NCI-H446 (cell line): ENCODE results near the gene MYMX.
"Not testable (repeated sequence)": the region's sequence is repeated elsewhere in the genome, so short reads cannot be mapped to it uniquely, and the experiment has no call there.

Experiments used
- DNase-seq, 2 experiments: peaks; one replicate each; lab custom pipeline; 2025; lab: John Stamatoyannopoulos, UW

MYMX gene

DNA sequence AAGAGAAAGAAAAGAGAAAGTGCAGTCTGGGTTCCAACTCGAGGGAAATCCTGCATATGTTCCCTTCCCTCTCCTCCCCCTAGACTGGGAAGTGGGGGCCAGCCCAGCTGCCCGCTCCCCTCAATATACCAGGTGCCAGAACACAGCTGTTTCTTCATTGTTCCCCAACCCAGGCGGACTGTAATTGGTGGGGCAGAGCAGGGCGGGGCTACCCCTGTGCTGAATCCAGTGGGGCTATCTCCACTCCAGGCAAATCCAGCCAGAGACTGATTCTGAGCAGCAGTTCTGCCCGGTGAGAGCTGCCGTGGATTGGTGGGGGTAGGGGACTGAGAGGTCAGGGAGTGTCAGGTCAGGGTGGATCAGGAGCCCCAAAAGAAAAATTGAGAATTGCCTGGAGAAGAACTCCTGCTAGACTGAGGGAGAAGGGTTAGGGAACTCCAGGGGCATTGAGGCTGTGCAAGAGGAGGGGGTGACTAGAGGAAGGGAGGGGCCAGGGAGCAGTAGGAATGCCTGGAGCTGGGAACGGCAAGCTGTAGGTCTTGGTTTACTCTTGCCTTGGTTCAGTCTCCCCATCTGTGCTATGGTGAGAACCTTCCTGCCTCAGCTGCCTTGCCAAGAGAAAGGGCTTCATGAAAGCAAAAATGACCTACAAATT lies at the start of gene MYMX:
TSS of gene MYMX (plus strand) at position 250 of the 655 bp plus-strand sequence. CDS start 546 bp downstream, outside the sequence.
- DNase-seq = peak in 1 of 2 experiments; percentile 40

GRCh38 chr6:44167567-44167966 lies 49.2 kb upstream of the MYMX start:
- DNase-seq = no peak

GRCh38 chr6:44169154-44169553 lies 47.6 kb upstream of the MYMX start:
- DNase-seq = no peak

GRCh38 chr6:44169886-44170570 lies 46.7 kb upstream of the MYMX start:
- DNase-seq = no peak

DNA sequence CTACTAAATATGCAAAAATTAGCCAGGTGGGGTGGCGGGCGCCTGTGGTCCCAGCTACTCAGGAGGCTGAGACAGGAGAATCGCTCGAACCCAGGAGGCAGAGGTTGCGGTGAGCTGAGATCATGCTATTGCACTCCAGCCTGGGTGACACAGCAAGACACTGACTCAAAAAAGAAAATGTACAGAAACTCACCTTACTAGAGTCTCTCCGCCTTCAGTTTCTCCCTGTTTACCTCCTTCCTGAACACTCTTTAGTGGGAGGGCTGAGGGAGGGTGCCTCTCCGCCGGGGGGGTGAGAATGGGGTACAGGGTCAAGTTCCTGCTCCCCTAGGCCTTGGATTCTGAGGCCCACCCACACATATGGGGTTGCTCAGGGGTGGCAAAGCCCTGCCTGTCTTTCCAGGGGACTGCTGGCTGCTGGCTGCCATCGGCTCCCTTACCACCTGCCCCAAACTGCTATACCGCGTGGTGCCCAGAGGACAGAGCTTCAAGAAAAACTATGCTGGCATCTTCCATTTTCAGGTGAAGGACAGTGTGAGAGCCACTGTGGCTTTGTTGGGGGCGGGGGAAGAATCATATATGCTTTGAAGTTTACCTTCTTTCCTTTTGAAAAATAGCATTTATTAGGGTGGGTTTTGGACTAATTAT lies 44.7 kb upstream of the MYMX start:
- no peak for DNase-seq

GRCh38 chr6:44172731-44173500 lies 43.8 kb upstream of the MYMX start:
- DNase-seq = peak; percentile 41 to 82

GRCh38 chr6:44176130-44176761 lies 40.5 kb upstream of the MYMX start:
- DNase-seq = no peak

DNA sequence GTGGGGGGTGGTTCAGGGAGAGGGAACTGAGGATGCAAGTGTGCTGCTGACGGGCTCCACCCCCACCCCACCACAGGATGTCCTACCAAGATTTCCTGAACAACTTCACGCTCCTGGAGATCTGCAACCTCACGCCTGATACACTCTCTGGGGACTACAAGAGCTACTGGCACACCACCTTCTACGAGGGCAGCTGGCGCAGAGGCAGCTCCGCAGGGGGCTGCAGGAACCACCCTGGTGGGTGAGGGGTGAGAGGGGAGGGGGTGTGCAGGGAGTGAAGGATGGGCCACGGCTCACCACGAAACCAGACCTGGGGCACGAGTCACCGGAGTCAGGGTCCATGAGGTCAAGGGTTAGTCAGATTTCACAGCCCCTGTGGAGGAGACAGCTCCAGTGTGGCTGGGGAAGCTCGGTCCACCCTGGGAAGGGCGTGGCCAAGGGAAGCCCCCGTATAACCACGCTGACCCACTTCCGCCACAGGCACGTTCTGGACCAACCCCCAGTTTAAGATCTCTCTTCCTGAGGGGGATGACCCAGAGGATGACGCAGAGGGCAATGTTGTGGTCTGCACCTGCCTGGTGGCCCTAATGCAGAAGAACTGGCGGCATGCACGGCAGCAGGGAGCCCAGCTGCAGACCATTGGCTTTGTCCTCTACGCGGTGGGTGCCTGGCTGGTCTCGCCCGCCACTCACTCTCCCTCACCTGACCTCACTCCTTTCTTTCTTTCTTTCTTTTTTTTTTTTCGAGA lies 39.8 kb upstream of the MYMX start:
- no peak for DNase-seq

DNA sequence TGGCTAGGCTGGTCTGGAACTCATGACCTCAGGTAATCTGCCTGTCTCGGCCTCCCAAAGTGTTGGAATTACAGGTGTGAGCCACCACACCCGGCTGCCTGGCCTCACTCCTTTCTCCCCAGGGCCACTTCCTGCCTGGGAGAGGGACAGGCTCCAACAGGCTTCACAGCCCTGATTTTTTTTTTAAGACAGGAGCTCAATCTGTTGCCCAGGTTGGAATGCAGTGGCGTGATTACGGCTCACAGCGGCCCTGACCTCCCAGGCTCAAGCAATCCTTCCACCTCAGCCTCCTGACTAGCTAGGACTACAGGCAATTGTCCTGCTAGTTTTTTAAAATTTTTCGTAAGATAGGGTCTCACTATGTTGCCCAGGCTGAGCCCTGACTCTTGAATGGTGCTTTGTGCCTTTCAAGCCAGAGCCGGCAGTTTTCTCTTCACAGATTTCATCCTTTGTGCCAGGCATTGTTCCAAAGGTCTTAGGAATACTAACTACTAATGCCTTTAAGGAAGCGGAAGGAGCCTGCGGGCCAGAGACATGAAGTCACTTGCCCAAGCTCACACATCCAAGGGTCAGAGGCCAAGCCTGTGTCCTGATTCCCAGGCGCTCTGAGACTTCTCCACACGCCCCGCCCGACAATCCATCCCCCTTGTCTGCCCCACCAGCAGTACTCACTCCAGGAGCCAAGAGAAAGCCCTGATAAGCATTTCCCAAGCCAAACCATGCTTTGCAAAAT lies 38.9 kb upstream of the MYMX start:
- no peak for DNase-seq

GRCh38 chr6:44178424-44179071 lies 38.2 kb upstream of the MYMX start:
- no peak for DNase-seq

- DNase-seq = no peak
These were observed 37.6 kb upstream of the MYMX start for GRCh38 chr6:44179072-44179536.

- no peak for DNase-seq
These were observed 37.1 kb upstream of the MYMX start for GRCh38 chr6:44179648-44180047.

DNA sequence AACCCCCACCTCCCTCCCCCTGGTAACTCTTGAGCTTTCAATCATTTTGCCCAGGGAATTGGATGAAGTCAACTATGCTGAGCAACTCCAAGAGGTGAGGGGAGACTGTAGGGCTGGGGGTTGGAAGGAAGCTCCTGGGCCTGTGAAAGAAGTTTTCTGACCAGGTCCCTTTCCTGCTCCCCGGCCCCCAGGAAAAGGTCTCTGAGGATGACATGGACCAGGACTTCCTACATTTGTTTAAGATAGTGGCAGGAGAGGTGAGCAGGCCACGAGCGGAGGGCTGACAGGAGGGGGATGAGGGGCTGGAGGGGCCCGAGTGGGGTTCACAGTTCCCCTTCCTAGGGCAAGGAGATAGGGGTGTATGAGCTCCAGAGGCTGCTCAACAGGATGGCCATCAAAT lies 36.3 kb upstream of the MYMX start:
- DNase-seq = no peak

- no peak for DNase-seq
These were observed 35.8 kb upstream of the MYMX start for GRCh38 chr6:44180886-44181285.

- not testable (repeated sequence) for DNase-seq
These were observed 34.9 kb upstream of the MYMX start for GRCh38 chr6:44181784-44182183.

GRCh38 chr6:44182911-44183390 lies 33.8 kb upstream of the MYMX start:
- no peak for DNase-seq

DNA sequence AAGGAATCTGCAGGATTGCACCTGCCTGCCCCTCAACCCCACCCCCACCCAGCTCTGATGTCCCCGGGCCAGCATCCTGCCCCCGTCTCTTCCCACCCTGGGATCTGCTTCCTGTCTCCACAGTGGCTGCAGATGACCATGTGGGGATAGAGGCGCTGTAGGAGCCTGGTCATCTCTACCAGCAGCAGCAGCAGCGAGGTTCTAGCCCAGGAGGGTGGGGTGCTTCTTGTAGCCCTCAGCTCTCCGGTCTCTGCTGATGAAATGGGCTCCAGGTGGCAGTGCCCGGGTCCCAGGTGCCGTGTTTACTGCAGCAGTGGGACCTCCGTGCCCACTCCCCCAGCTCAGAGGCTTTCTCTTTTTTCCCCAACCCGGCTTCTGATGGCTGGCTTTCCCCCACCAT lies 32.9 kb upstream of the MYMX start:
- no peak for DNase-seq

- not testable (repeated sequence) for DNase-seq
These were observed 31.4 kb upstream of the MYMX start for GRCh38 chr6:44185356-44185755.

- no peak for DNase-seq
These were observed 30.6 kb upstream of the MYMX start for GRCh38 chr6:44185953-44186634.
